Kidney epithelial cell (primary cell): ENCODE data around the gene RAB37. TPM values are rescaled to one million over a fixed set of nuclear protein-coding genes. Genes with fewer than 3 reads are reported as not detected.

Source experiments
- DNase-seq: peaks from one replicate; pipeline ENCODE4 v3.0.0-alpha.2; 2010; ENCODE audit warnings: low read depth
- H3K27me3 ChIP-seq: 2 replicates; pipeline ENCODE4 v1.6.0; 2011; ENCODE audit warnings: low read length; ENCODE audit not compliant: control insufficient read depth, insufficient read depth
- H3K36me3 ChIP-seq: 2 replicates; pipeline ENCODE4 v1.5.1; 2011; ENCODE audit warnings: low read length; ENCODE audit not compliant: control insufficient read depth, insufficient read depth
- H3K4me3 ChIP-seq: 2 replicates; pipeline ENCODE4 v1.5.1; 2011; ENCODE audit warnings: low read depth, mild to moderate bottlenecking, control low read depth, low read length
- CTCF ChIP-seq: IDR thresholded peaks from 2 replicates; pipeline ENCODE4 v1.5.1; 2011; ENCODE audit warnings: mild to moderate bottlenecking, moderate library complexity, low read length, control low read depth, inconsistent platforms; ENCODE audit not compliant: insufficient read depth, poor library complexity, severe bottlenecking
- total RNA-seq: library from RNA; depleted of rRNA; stranded (reverse); fragments of >200 nt; gene quantifications from 2 replicates; pipeline ENCODE4 v1.2.3, GENCODE V29; 2015

RAB37 gene
- total RNA-seq, 1 donor from 2014 or later, result not detected

- H3K36me3 ChIP-seq, result no peaks in the 10 kb centered on the region
- no peak for DNase-seq
- TF ChIP-seq CTCF, result no peak
- H3K4me3 ChIP-seq, result no peak overlapping the region
- H3K27me3 ChIP-seq, result no peaks in the 10 kb centered on the region
Observed at GRCh38 chr17:74752415-74752814, 15.4 kb downstream of the RAB37 start.

GRCh38 chr17:74752822-74753401 lies 15.9 kb downstream of the RAB37 start:
- no peak overlapping the region for H3K4me3 ChIP-seq
- no peak for TF ChIP-seq CTCF
- H3K27me3 ChIP-seq, result no peaks in the 10 kb centered on the region
- no peak for DNase-seq
- H3K36me3 ChIP-seq, result no peaks in the 10 kb centered on the region

- TF ChIP-seq CTCF, result no peak
- Histone ChIP-seq H3K36me3 (no peaks in the 10 kb centered on the region), H3K4me3 (no peak overlapping the region), H3K27me3 (no peaks in the 10 kb centered on the region)
- no peak for DNase-seq
Observed at GRCh38 chr17:74754832-74755231, 17.8 kb downstream of the RAB37 start.

GRCh38 chr17:74755533-74755932 lies 18.5 kb downstream of the RAB37 start:
- Histone ChIP-seq H3K4me3 (no peak overlapping the region), H3K27me3 (no peaks in the 10 kb centered on the region), H3K36me3 (no peaks in the 10 kb centered on the region)
- no peak for DNase-seq
- no peak for TF ChIP-seq CTCF

GRCh38 chr17:74756891-74757290 lies 19.8 kb downstream of the RAB37 start:
- Histone ChIP-seq H3K27me3 (no peaks in the 10 kb centered on the region), H3K36me3 (no peaks in the 10 kb centered on the region), H3K4me3 (no peak overlapping the region)
- TF ChIP-seq CTCF, result no peak
- DNase-seq, result no peak

GRCh38 chr17:74757502-74757901 lies 20.4 kb downstream of the RAB37 start:
- no peaks in the 10 kb centered on the region for H3K36me3 ChIP-seq
- no peak for DNase-seq
- no peaks in the 10 kb centered on the region for H3K27me3 ChIP-seq
- H3K4me3 ChIP-seq, result no peak overlapping the region
- no peak for TF ChIP-seq CTCF
